ENCODE measurements around the gene HPS6.
"Not testable (repeated sequence)": the region's sequence is repeated elsewhere in the genome, so short reads cannot be mapped to it uniquely, and the experiment has no call there.

The HPS6 gene

DNA sequence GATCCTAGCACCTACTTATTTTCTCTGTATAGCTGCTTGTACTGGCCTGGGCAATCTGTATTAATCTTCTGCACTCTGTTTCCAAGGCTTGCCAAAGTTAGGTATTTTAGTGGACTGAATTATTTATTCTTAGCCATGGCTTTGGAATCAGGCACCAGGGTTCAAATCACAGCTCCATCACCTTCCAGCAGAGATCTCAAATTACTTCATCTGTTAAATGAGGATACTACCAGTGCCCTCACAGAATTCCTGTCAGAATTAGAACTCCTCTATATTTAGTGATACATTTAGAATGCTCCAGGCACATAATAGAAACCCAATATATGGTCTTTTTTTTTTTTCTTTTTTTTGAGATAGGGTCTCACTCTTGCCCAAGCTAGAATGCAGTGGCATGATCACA lies 26.7 kb upstream of the HPS6 start:
- TF ChIP-seq, protein P1, sequence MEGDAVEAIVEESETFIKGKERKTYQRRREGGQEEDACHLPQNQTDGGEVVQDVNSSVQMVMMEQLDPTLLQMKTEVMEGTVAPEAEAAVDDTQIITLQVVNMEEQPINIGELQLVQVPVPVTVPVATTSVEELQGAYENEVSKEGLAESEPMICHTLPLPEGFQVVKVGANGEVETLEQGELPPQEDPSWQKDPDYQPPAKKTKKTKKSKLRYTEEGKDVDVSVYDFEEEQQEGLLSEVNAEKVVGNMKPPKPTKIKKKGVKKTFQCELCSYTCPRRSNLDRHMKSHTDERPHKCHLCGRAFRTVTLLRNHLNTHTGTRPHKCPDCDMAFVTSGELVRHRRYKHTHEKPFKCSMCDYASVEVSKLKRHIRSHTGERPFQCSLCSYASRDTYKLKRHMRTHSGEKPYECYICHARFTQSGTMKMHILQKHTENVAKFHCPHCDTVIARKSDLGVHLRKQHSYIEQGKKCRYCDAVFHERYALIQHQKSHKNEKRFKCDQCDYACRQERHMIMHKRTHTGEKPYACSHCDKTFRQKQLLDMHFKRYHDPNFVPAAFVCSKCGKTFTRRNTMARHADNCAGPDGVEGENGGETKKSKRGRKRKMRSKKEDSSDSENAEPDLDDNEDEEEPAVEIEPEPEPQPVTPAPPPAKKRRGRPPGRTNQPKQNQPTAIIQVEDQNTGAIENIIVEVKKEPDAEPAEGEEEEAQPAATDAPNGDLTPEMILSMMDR (IDR thresholded peaks at IDR 0.05; ENCODE audit: insufficient read depth, missing control alignments): no peak
- FAIRE-seq (no peak), DNase-seq (ENCODE audit: insufficient read length, low spot score) (no peak)

DNA sequence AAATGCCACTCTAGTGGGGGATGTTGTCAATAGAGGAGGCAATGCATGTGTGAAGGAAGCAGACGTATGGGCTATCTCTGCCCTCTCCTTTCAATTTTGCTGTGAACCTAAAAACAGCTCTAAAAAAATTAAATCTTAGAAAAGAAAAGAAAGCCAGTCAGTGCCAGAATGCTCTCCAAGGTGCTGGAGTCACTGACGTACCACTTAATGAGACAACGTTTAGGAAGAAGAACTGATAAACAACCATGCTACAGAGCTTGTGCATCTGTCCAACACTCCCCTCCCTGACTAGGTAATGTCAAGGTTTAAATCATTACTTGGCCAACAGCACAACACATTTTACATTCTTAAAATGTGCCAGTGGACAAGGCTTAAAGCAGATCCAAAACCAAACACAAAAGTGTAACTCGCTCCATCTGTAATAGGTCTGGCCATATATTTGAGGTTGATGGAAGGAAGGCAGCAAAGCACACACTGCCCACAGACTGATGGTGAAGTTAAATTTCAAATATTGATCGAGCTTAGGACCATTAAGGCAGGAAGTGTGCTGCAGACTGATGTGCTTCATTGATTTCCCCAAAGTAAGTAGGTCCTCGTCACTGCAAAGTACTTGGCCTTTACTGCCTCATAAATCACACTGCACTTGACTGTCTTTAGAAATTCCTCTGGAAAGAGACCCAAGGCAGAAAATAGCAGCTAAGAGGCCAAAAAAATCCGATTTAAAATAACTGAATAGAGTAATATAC lies 24.7 kb upstream of the HPS6 start:
- no peak for DNase-seq (ENCODE audit: insufficient read length, low spot score)
- no peak for FAIRE-seq

DNA sequence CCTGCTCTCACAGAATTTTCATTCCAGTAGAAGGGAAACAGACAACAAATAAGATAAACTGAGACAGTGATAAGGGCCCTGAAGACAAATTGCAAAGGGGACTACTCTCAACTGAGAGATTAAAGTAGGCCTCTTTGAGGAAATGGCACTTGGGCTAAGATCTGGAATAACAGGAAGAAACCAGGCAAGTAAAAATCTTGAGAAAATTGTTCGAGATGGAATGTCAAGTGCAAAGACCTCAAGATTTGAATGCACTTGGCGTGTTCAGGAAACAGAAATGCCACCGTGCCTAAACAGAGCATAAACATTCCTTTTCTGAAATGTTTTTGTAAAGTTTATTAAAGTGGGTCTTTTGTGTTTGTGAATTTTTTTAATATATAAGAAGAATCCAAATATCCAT lies 19.9 kb upstream of the HPS6 start:
- TF ChIP-seq, protein P1 (IDR thresholded peaks at IDR 0.05; ENCODE audit: insufficient read depth, missing control alignments): no peak
- no peak for DNase-seq (ENCODE audit: insufficient read length, low spot score)
- no peak for FAIRE-seq

More for the DNA sequence above, 24.7 kb upstream of the HPS6 start:
- TF ChIP-seq, protein P1 (IDR thresholded peaks at IDR 0.05; ENCODE audit: insufficient read depth, missing control alignments): no peak

DNA sequence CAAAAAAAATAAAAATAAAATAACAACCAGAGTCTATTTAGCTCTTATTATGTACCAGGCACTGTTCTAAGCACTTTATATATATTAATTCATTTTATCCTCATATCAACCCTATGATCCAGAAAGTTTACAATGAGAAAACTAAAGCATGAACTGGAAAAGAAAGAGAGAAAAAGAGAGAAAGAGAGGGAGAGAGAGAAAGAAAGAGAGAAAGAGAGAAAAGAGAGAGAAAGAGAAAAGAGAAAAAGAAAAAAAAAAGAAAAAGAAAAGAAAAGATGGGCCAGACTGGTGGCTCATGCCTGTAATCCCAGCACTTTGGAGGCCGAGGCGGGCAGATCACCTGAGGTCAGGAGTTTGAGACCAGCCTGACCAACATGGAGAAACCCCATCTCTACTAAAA lies 19.1 kb upstream of the HPS6 start:
- TF ChIP-seq, protein P1 (IDR thresholded peaks at IDR 0.05; ENCODE audit: insufficient read depth, missing control alignments): no peak
- FAIRE-seq (no peak), DNase-seq (ENCODE audit: insufficient read length, low spot score) (no peak)

DNA sequence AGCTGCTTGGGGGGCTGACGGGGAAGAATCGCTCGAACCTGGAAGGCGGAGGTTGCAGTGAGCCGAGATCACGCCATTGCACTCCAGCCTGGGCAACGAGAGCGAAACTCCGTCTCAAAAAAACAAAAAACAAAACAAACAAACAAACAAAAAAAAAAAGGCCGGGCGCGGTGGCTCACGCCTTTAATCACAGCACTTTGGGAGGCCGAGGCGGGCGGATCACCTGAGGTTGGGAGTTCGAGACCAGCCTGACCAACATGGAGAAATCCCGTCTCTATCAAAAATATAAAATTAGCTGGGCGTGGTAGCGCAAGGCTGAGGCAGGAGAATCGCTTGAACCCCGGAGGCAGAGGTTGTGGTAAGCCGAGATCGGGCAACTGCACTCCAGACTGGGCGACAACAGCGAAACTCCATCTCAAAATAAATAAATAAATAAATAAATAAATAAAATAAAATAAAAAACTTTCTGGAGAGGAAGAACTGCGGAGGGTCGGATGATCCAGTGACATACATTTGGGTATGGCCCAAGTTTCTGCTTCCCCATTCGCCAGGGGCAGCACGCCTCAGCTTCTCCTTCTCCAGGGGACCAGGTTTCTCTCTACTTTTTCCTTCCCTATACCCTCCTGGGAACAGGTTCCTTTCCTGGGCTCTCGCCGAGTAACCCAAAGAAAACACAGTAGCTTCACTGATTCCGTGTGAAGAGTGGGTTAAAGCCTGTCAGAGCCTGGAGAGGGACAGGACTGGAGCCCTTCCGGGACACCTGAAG lies 10.1 kb upstream of the HPS6 start:
- not testable (repeated sequence) for FAIRE-seq; DNase-seq (ENCODE audit: insufficient read length, low spot score)

DNA sequence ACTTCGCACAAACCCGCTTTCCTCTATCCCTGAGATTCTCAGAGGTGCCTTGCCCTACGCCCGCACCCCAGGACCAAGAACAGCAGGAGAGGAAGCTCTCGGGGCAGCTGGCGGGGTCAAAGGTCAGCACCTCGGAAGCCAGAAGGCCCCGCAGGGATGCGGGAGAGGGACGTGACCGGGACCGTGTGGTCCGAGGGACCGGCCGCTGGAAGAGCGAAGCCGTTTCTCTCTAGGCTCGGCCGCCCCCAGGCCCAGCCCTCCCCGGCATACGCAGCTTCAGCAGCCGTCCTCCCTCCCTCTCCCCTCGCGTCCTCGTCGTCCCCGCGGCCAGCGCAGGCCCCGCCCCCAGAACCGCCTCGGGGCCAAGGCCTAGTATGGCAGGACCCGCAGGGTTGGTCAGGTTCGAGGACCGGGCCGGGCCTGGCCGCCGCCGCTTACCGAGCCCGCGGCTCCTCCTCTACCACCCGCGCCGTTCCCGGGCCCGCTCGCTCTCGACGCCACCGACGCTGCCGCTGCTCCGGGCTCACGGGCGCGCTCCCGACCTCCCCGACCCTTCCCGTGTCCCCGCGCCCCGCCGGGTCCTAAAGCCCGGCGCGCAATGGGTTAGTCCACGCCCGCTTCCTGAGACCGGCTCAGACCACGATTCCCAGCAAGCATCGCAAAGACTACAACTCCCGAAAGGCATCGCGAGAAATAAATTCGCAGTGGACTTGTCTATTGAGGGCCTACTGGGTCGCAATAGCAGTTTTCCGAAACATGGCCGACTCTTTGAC lies 9.3 kb upstream of the HPS6 start, which contains the start of gene ARMH3:
Gene ARMH3, minus strand, starts transcription at position 527 of the 773 bp plus-strand sequence. CDS start 16,059 bp downstream, outside the sequence.
- peak; percentile 96 for DNase-seq (ENCODE audit: insufficient read length, low spot score)
- TF ChIP-seq, protein P1 (IDR thresholded peaks at IDR 0.05; ENCODE audit: insufficient read depth, missing control alignments): no peak
- peak; percentile 25 for FAIRE-seq

DNA sequence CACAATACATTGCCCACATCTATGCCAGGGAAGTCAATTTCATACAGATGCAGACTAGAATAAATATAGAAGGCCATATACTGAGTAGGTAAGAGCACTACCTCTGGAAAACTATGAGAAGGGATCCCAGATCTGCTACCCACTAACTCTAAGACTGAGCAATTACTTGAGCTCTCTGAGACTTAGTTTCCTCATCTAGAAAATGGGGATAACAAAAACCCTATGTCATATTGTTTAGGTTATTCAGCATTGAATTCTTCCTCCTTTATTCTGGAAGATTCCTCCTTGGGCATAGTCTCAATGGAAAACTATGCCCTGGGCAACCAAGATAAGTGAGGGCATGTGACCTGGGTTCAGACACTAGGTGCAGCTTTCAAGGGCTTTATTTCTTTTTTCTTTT lies 5.2 kb upstream of the HPS6 start:
- FAIRE-seq: no peak

More for the DNA sequence above, 5.2 kb upstream of the HPS6 start:
- TF ChIP-seq, protein P1 (IDR thresholded peaks at IDR 0.05; ENCODE audit: insufficient read depth, missing control alignments): no peak
- DNase-seq (ENCODE audit: insufficient read length, low spot score): no peak

Measured in D721Med (cell line).